Chondrocyte (in vitro differentiated cells): ENCODE data around the gene DLX3. TPM values are rescaled to one million over a fixed set of nuclear protein-coding genes. Genes with fewer than 3 reads are reported as not detected.

Experiments used
- DNase-seq: peaks from one replicate; pipeline ENCODE4 v3.0.0; 2021; ENCODE audit warnings: mixed read lengths, low spot score
- H3K27ac Mint-ChIP-seq: one replicate; pipeline ENCODE4 v1.8.0; 2021; ENCODE audit warnings: mild to moderate bottlenecking, moderate library complexity, mixed read lengths; ENCODE audit not compliant: unreplicated experiment
- H3K27me3 Mint-ChIP-seq: 2 replicates; pipeline ENCODE4 v1.8.0; 2021; ENCODE audit warnings: low read depth, mixed read lengths
- H3K36me3 Mint-ChIP-seq: 2 replicates; pipeline ENCODE4 v1.8.0; 2021; ENCODE audit warnings: low read depth, mixed read lengths
- H3K4me1 Mint-ChIP-seq: 2 replicates; pipeline ENCODE4 v1.8.0; 2021; ENCODE audit warnings: low read depth, mild to moderate bottlenecking, mixed read lengths
- H3K4me3 Mint-ChIP-seq: one replicate; pipeline ENCODE4 v1.8.0; 2021; ENCODE audit warnings: mild to moderate bottlenecking, moderate library complexity, mixed read lengths; ENCODE audit not compliant: unreplicated experiment
- H3K9me3 Mint-ChIP-seq: 2 replicates; pipeline ENCODE4 v1.8.0; 2021; ENCODE audit warnings: low read depth, mixed read lengths
- total RNA-seq: library from RNA; stranded (reverse); gene quantifications from 3 replicates; pipeline ENCODE4 v1.2.1, GENCODE V29; 2021
- TF ChIP-seq, protein P1 (sequence below): fragments of 200-600 bp; sonication (generic); IDR thresholded peaks from 2 replicates; pipeline ENCODE4 v1.5.0; 2021; ENCODE audit warnings: antibody characterized with exemption, mild to moderate bottlenecking, moderate library complexity

DLX3 gene
- total RNA-seq, 1 donor from 2014 or later = 0.10 TPM

DNA sequence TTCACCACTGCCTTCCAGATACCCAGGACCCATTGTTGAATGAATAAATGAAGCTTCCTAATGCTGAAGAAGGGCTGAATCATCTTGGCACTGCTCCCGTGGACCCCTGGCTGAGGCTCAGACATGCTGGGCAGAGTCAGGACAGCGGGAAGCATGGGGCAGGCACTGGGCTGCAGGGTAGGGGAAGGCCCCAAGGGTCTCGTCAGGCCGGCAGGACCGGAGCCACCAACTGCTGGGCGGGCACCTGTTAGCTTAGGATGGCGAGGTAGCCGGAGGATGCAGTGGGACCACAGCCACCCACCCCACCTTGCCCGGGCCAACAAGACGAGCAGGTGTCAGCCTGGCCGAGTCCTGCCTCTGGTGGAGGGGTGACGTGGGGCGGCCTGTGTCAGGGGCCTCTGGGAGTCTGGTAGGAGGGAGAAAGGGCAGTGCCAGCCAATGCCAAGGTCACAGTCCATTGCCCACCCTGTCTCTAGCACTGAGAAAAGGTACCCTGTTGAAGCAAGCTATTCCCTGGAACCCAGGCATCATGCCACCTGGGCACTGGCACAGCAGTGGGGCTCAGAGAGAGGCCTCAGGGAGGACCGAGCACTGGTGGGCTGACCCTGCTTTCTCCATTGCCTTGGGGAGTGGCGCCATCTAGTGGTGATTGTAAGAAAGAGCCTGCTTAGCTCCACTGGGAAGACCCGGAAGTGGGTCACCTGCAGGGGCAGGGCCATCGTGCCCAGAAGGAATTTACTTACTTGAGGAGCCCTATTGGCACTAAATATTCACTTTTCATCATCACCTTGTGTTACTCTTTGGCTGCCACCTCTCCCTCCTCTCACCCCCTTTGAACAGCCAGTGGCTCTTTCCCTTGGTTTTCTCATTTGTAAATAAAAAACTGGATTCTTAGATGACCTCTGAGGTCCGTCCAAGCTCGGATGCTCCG is 3.0 kb upstream of the DLX3 start:
- Mint-ChIP-seq H3K4me3 (no peak overlapping the region), H3K27ac (no peak overlapping the region), H3K27me3 (peaks cover 63% of the 10 kb centered on the region), H3K36me3 (peaks cover 2% of the 10 kb centered on the region), H3K4me1 (peaks cover 27% of the 10 kb centered on the region), H3K9me3 (no peaks in the 10 kb centered on the region)
- TF ChIP-seq, protein P1, sequence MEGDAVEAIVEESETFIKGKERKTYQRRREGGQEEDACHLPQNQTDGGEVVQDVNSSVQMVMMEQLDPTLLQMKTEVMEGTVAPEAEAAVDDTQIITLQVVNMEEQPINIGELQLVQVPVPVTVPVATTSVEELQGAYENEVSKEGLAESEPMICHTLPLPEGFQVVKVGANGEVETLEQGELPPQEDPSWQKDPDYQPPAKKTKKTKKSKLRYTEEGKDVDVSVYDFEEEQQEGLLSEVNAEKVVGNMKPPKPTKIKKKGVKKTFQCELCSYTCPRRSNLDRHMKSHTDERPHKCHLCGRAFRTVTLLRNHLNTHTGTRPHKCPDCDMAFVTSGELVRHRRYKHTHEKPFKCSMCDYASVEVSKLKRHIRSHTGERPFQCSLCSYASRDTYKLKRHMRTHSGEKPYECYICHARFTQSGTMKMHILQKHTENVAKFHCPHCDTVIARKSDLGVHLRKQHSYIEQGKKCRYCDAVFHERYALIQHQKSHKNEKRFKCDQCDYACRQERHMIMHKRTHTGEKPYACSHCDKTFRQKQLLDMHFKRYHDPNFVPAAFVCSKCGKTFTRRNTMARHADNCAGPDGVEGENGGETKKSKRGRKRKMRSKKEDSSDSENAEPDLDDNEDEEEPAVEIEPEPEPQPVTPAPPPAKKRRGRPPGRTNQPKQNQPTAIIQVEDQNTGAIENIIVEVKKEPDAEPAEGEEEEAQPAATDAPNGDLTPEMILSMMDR = peak; percentile 97
- no peak for DNase-seq

DNA sequence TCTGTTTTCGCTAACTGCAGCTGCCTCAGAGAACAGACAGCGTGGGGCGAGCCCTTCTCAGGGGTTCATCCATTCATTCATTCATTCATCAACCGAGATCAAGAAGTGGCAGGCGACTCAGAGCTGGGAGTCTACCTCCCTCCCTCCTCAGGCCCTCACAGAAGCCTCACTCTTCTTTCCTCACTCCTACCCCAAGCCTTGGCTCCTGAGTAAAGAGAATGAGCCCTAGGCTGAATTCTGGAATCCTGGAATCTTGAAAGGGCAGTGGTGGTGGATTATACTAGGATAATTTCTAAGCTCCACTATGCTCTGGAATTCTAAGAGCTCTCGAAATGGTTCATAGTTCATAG is 2.3 kb upstream of the DLX3 start:
- H3K9me3 Mint-ChIP-seq = no peaks in the 10 kb centered on the region
- peaks cover 2% of the 10 kb centered on the region for H3K36me3 Mint-ChIP-seq
- no peak overlapping the region for H3K27ac Mint-ChIP-seq
- H3K4me3 Mint-ChIP-seq = no peak overlapping the region
- peaks cover 27% of the 10 kb centered on the region for H3K4me1 Mint-ChIP-seq
- peaks cover 63% of the 10 kb centered on the region for H3K27me3 Mint-ChIP-seq
- TF ChIP-seq, protein P1 = no peak
- DNase-seq = no peak

DNA sequence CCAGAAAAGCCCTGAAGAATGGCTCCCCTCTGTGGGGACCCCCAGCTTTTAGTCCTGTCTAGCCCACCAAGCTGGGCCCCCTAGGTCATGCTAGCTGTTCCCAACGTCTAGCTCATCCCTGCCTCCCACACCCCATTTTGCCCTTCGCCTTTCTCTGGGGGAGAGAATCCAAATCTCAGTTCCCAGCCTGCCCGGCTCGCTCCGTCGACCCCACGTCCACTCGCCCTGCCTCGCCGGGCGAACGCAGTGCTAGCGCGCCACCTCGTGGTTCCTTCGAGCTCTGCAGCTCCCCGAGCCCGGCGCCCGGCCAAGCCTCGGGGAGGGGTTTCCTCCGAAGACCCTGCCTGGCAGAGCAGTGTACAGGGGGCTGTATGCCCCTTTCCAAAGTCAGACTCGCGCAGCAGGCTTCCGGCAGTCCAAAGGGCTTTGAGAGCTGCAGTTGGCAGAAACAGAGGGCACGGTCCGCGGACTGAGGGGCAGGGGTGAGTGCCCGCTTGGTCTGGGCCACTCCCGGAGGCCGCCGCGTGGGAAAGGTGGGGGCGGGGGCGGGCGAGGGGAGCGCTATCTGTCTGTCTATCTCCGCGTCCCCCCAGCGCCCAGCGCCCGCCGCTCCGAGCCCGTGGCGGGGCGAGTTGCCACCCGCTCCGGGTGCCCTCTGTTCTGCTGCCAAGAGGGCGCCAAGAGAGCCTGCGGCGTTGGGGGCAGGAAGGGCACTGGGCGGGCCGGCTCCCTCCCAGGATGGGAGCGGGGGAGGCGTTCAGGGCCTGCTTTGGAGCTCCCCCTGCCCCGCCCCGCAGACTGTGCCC is 1.7 kb upstream of the DLX3 start:
- no peak for DNase-seq
- peaks cover 27% of the 10 kb centered on the region for H3K4me1 Mint-ChIP-seq
- H3K9me3 Mint-ChIP-seq = no peaks in the 10 kb centered on the region
- TF ChIP-seq, protein P1 = peak; percentile 99
- peaks cover 2% of the 10 kb centered on the region for H3K36me3 Mint-ChIP-seq
- peak overlapping the region; percentile 63 for H3K4me3 Mint-ChIP-seq
- peaks cover 61% of the 10 kb centered on the region for H3K27me3 Mint-ChIP-seq
- no peak overlapping the region for H3K27ac Mint-ChIP-seq

DNA sequence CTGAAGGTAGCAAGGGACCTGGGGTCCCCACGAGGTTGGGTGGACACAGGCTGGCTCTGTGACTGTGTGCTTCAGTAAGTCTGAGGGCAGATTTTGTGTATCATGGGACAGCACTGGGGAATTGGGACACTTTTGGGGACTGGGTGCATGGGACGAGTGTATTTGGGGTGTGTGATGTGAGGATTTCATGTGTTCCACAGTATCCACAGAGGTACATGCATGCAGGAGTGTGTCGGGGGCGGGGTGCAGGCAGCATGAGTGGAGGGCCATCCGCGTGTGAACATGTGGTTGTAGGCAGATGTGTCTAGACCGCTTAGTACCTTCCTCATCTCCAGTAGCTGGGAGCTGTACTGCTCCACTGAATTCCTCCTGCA is 1.1 kb upstream of the DLX3 start:
- Mint-ChIP-seq H3K4me1 (peaks cover 27% of the 10 kb centered on the region), H3K4me3 (no peak overlapping the region), H3K27ac (no peak overlapping the region), H3K27me3 (peaks cover 56% of the 10 kb centered on the region), H3K36me3 (peaks cover 2% of the 10 kb centered on the region), H3K9me3 (no peaks in the 10 kb centered on the region)
- TF ChIP-seq, protein P1 = no peak
- no peak for DNase-seq
